Osteocyte (in vitro differentiated cells): ENCODE data around the gene EIF3C. TPM values are rescaled to one million over a fixed set of nuclear protein-coding genes. Genes with fewer than 3 reads are reported as not detected.
"Not testable (repeated sequence)": the region's sequence is repeated elsewhere in the genome, so short reads cannot be mapped to it uniquely, and the experiment has no call there.

ENCODE experiments used
- DNase-seq: peaks from one replicate; pipeline ENCODE4 v3.0.0; 2021; ENCODE audit warnings: mixed read lengths; ENCODE audit not compliant: unreplicated experiment; ENCODE audit errors: extremely low spot score
- H3K27ac Mint-ChIP-seq: one replicate; pipeline ENCODE4 v1.8.0; 2021; ENCODE audit warnings: mild to moderate bottlenecking, mixed read lengths; ENCODE audit not compliant: unreplicated experiment
- H3K27me3 Mint-ChIP-seq: one replicate; pipeline ENCODE4 v1.8.0; 2021; ENCODE audit warnings: mixed read lengths; ENCODE audit not compliant: unreplicated experiment
- H3K36me3 Mint-ChIP-seq: one replicate; pipeline ENCODE4 v1.8.0; 2021; ENCODE audit warnings: mixed read lengths; ENCODE audit not compliant: unreplicated experiment
- H3K4me1 Mint-ChIP-seq: one replicate; pipeline ENCODE4 v1.8.0; 2021; ENCODE audit warnings: mixed read lengths; ENCODE audit not compliant: unreplicated experiment
- H3K4me3 Mint-ChIP-seq: one replicate; pipeline ENCODE4 v1.8.0; 2021; ENCODE audit warnings: mild to moderate bottlenecking, moderate library complexity, mixed read lengths; ENCODE audit not compliant: unreplicated experiment
- H3K9me3 Mint-ChIP-seq: one replicate; pipeline ENCODE4 v1.8.0; 2021; ENCODE audit warnings: mixed read lengths; ENCODE audit not compliant: unreplicated experiment
- total RNA-seq: library from RNA; stranded (reverse); gene quantifications from 2 replicates; pipeline ENCODE4 v1.2.1, GENCODE V29; 2021

Gene EIF3C
- total RNA-seq, 1 donor from 2014 or later: 950 TPM

- not testable (repeated sequence) for H3K27ac Mint-ChIP-seq, DNase-seq, H3K36me3 Mint-ChIP-seq, H3K27me3 Mint-ChIP-seq, H3K4me1 Mint-ChIP-seq, H3K4me3 Mint-ChIP-seq, H3K9me3 Mint-ChIP-seq
These were observed 7.0 kb upstream of the EIF3C start for GRCh38 chr16:28704246-28704645.

GRCh38 chr16:28722852-28723650 is 11.8 kb downstream of the EIF3C start:
- H3K27ac Mint-ChIP-seq, H3K4me1 Mint-ChIP-seq, H3K27me3 Mint-ChIP-seq, H3K4me3 Mint-ChIP-seq, H3K9me3 Mint-ChIP-seq, H3K36me3 Mint-ChIP-seq: not testable (repeated sequence)
- DNase-seq: peak; percentile 23

GRCh38 chr16:28731253-28731652 is 20.0 kb downstream of the EIF3C start:
- not testable (repeated sequence) for H3K36me3 Mint-ChIP-seq, H3K27ac Mint-ChIP-seq, H3K4me1 Mint-ChIP-seq, DNase-seq, H3K4me3 Mint-ChIP-seq, H3K27me3 Mint-ChIP-seq, H3K9me3 Mint-ChIP-seq

- not testable (repeated sequence) for H3K9me3 Mint-ChIP-seq, H3K4me3 Mint-ChIP-seq, H3K27me3 Mint-ChIP-seq, H3K4me1 Mint-ChIP-seq, H3K36me3 Mint-ChIP-seq, DNase-seq
- peak overlapping the region; percentile 34 for H3K27ac Mint-ChIP-seq
These were observed 21.3 kb downstream of the EIF3C start for GRCh38 chr16:28732455-28733124.

- H3K36me3 Mint-ChIP-seq, DNase-seq, H3K4me3 Mint-ChIP-seq, H3K27ac Mint-ChIP-seq, H3K4me1 Mint-ChIP-seq, H3K27me3 Mint-ChIP-seq, H3K9me3 Mint-ChIP-seq: not testable (repeated sequence)
These were observed 28.5 kb downstream of the EIF3C start for GRCh38 chr16:28739787-28740186.

GRCh38 chr16:28740631-28741030 is 29.4 kb downstream of the EIF3C start:
- H3K36me3 Mint-ChIP-seq, H3K27me3 Mint-ChIP-seq, H3K4me3 Mint-ChIP-seq, H3K27ac Mint-ChIP-seq, H3K4me1 Mint-ChIP-seq, H3K9me3 Mint-ChIP-seq: not testable (repeated sequence)
- peak; percentile 59 for DNase-seq

- peak; percentile 54 for DNase-seq
- not testable (repeated sequence) for H3K27me3 Mint-ChIP-seq, H3K9me3 Mint-ChIP-seq, H3K4me1 Mint-ChIP-seq, H3K36me3 Mint-ChIP-seq, H3K27ac Mint-ChIP-seq, H3K4me3 Mint-ChIP-seq
These were observed 30.0 kb downstream of the EIF3C start for GRCh38 chr16:28741295-28741694.

GRCh38 chr16:28746618-28747350 is 35.5 kb downstream of the EIF3C start:
- not testable (repeated sequence) for H3K27me3 Mint-ChIP-seq, H3K9me3 Mint-ChIP-seq, H3K4me3 Mint-ChIP-seq, H3K36me3 Mint-ChIP-seq, H3K4me1 Mint-ChIP-seq, H3K27ac Mint-ChIP-seq
- peak; percentile 40 for DNase-seq
